MM.1S (cell line): Measurements from ENCODE around the gene NATD1.

ENCODE experiments used
- DNase-seq: peaks from one replicate; pipeline ENCODE4 v3.0.0-alpha.2; 2015
- H2AFZ ChIP-seq: fragments of 300-600 bp; sonication (generic); 2 replicates; pipeline ENCODE4 v1.6.0; 2016; ENCODE audit warnings: antibody characterized with exemption, low read length
- H3F3A ChIP-seq: fragments of 300-600 bp; sonication (generic); 2 replicates; pipeline ENCODE4 v1.6.1; 2016; ENCODE audit warnings: mild to moderate bottlenecking, antibody characterized with exemption, low read length, moderate library complexity, mixed read lengths; ENCODE audit not compliant: insufficient read depth
- H3K27ac ChIP-seq: fragments of 300-600 bp; sonication (generic); 2 replicates; pipeline ENCODE4 v1.5.1; 2016; ENCODE audit warnings: mild to moderate bottlenecking, low read length
- H3K27me3 ChIP-seq: fragments of 300-600 bp; sonication (generic); replicated peaks from 2 replicates; pipeline ENCODE4 v1.6.0; 2016; ENCODE audit warnings: low read length; ENCODE audit not compliant: insufficient read depth
- H3K36me3 ChIP-seq: fragments of 300-600 bp; sonication (generic); replicated peaks from 2 replicates; pipeline ENCODE4 v1.6.1; 2016; ENCODE audit warnings: mild to moderate bottlenecking, low read length, mixed read lengths; ENCODE audit not compliant: insufficient read depth
- H3K4me1 ChIP-seq: fragments of 300-600 bp; sonication (generic); 2 replicates; pipeline ENCODE4 v1.6.1; 2016; ENCODE audit warnings: low read length, mixed read lengths
- H3K4me2 ChIP-seq: fragments of 300-600 bp; sonication (generic); 2 replicates; pipeline ENCODE4 v1.6.0; 2016; ENCODE audit warnings: low read depth, low read length
- H3K4me3 ChIP-seq: fragments of 300-600 bp; sonication (generic); 2 replicates; pipeline ENCODE4 v1.5.1; 2016; ENCODE audit warnings: low read length, mixed read lengths
- H3K79me2 ChIP-seq: fragments of 300-600 bp; sonication (generic); 2 replicates; pipeline ENCODE4 v1.6.1; 2016; ENCODE audit warnings: mixed run types, low read length, mixed read lengths
- H3K9ac ChIP-seq: fragments of 300-600 bp; sonication (generic); 2 replicates; pipeline ENCODE4 v1.6.1; 2016; ENCODE audit warnings: low read length, mixed read lengths
- H3K9me2 ChIP-seq: fragments of 300-600 bp; sonication (generic); replicated peaks from 2 replicates; pipeline ENCODE4 v1.6.1; 2016; ENCODE audit warnings: mild to moderate bottlenecking, low read length, mixed read lengths; ENCODE audit not compliant: insufficient read depth
- H3K9me3 ChIP-seq: fragments of 300-600 bp; sonication (generic); replicated peaks from 2 replicates; pipeline ENCODE4 v1.6.1; 2016; ENCODE audit warnings: mild to moderate bottlenecking, low read length, mixed read lengths; ENCODE audit not compliant: insufficient read depth
- H4K20me1 ChIP-seq: fragments of 300-600 bp; sonication (generic); 2 replicates; pipeline ENCODE4 v1.6.1; 2016; ENCODE audit warnings: mild to moderate bottlenecking, low read length, moderate library complexity, mixed read lengths; ENCODE audit not compliant: insufficient read depth
- CTCF ChIP-seq: fragments of 300-600 bp; sonication (generic); IDR thresholded peaks from 2 replicates; pipeline ENCODE4 v1.5.1; 2016; ENCODE audit warnings: antibody characterized with exemption, low read length, mixed read lengths
- EZH2 ChIP-seq: fragments of 300-600 bp; sonication (generic); optimal IDR thresholded peaks from 2 replicates; pipeline ENCODE3; 2017; ENCODE audit warnings: low read depth, mild to moderate bottlenecking, antibody characterized with exemption, low read length, mixed read lengths
- EZH2phosphoT487 ChIP-seq: fragments of 300-600 bp; sonication (generic); IDR thresholded peaks from 2 replicates; pipeline ENCODE4 v1.6.1; 2018; ENCODE audit warnings: antibody characterized with exemption, low read length

Gene NATD1

GRCh38 chr17:21223086-21223485 lies 30.1 kb downstream of the NATD1 start:
- H4K20me1 ChIP-seq: no peaks in the 10 kb centered on the region
- H3K27ac ChIP-seq: no peak overlapping the region
- DNase-seq: no peak
- no peaks in the 10 kb centered on the region for H3K9me3 ChIP-seq
- no peaks in the 10 kb centered on the region for H3K27me3 ChIP-seq
- H3K4me1 ChIP-seq: no peaks in the 10 kb centered on the region
- H3K4me2 ChIP-seq: no peak overlapping the region
- H3K9me2 ChIP-seq: no peaks in the 10 kb centered on the region
- peaks cover 6% of the 10 kb centered on the region; the same call in 1 of the 2 replicates for H3K79me2 ChIP-seq
- no peak overlapping the region for H2AFZ ChIP-seq
- no peak for TF ChIP-seq EZH2
- no peak for TF ChIP-seq CTCF
- no peak for TF ChIP-seq EZH2phosphoT487
- H3K9ac ChIP-seq: no peak overlapping the region
- no peak overlapping the region for H3K4me3 ChIP-seq
- no peaks in the 10 kb centered on the region for H3F3A ChIP-seq
- H3K36me3 ChIP-seq: no peaks in the 10 kb centered on the region

GRCh38 chr17:21218831-21219380 lies 34.3 kb downstream of the NATD1 start:
- Histone ChIP-seq H3K4me2 (no peak overlapping the region), H3K9me2 (no peaks in the 10 kb centered on the region), H3K4me3 (no peak overlapping the region), H3K4me1 (peaks cover 5% of the 10 kb centered on the region; the same call in 1 of the 2 replicates), H3F3A (peaks cover 6% of the 10 kb centered on the region; the same call in 1 of the 2 replicates), H3K9me3 (no peaks in the 10 kb centered on the region), H4K20me1 (no peaks in the 10 kb centered on the region), H3K36me3 (no peaks in the 10 kb centered on the region), H3K9ac (no peak overlapping the region), H3K27ac (no peak overlapping the region), H2AFZ (no peak overlapping the region), H3K27me3 (no peaks in the 10 kb centered on the region), H3K79me2 (peaks cover 32% of the 10 kb centered on the region)
- TF ChIP-seq CTCF: no peak
- TF ChIP-seq EZH2phosphoT487: no peak
- no peak for TF ChIP-seq EZH2
- no peak for DNase-seq

GRCh38 chr17:21218101-21218500 lies 35.1 kb downstream of the NATD1 start:
- Histone ChIP-seq H3K4me1 (peaks cover 5% of the 10 kb centered on the region; the same call in 1 of the 2 replicates), H3K27me3 (no peaks in the 10 kb centered on the region), H3K9me3 (no peaks in the 10 kb centered on the region), H3K9ac (no peak overlapping the region), H2AFZ (no peak overlapping the region), H3K9me2 (no peaks in the 10 kb centered on the region), H4K20me1 (no peaks in the 10 kb centered on the region), H3K4me2 (no peak overlapping the region), H3K4me3 (no peak overlapping the region), H3K27ac (no peak overlapping the region), H3F3A (peaks cover 6% of the 10 kb centered on the region; the same call in 1 of the 2 replicates), H3K79me2 (peaks cover 40% of the 10 kb centered on the region), H3K36me3 (no peaks in the 10 kb centered on the region)
- TF ChIP-seq EZH2phosphoT487: no peak
- TF ChIP-seq CTCF: no peak
- no peak for TF ChIP-seq EZH2
- DNase-seq: no peak
